Mesendoderm (in vitro differentiated cells): ENCODE results near the gene ARHGAP5.
A peak's percentile ranks its signal among the peaks of the same experiment; 100 is the strongest.

ENCODE experiments used
- DNase-seq: peaks from one replicate; pipeline ENCODE4 v3.0.0; 2013
- H2AK5ac ChIP-seq: 2 replicates; pipeline ENCODE4 v1.6.1; 2013; ENCODE audit warnings: low read length, inconsistent platforms
- H2BK120ac ChIP-seq: 2 replicates; pipeline ENCODE4 v1.6.1; 2013; ENCODE audit warnings: low read depth, mild to moderate bottlenecking, low read length, moderate library complexity, mixed read lengths
- H2BK15ac ChIP-seq: replicated peaks from 2 replicates; pipeline ENCODE4 v1.6.1; 2013; ENCODE audit warnings: low read depth, mild to moderate bottlenecking, moderate library complexity
- H2BK5ac ChIP-seq: 2 replicates; pipeline ENCODE4 v1.6.1; 2013; ENCODE audit warnings: low read length, inconsistent platforms
- H3K18ac ChIP-seq: 2 replicates; pipeline ENCODE4 v1.6.1; 2013; ENCODE audit warnings: mild to moderate bottlenecking, low read length, mixed read lengths
- H3K23ac ChIP-seq: one replicate; pipeline ENCODE4 v1.6.1; 2013; ENCODE audit warnings: low read length
- H3K27ac ChIP-seq: 2 replicates; pipeline ENCODE4 v1.5.1; 2013; ENCODE audit warnings: low read depth, mild to moderate bottlenecking, inconsistent platforms, low read length, moderate library complexity
- H3K27me3 ChIP-seq: 2 replicates; pipeline ENCODE4 v1.6.1; 2013; ENCODE audit warnings: low read length, control low read depth, mild to moderate bottlenecking, inconsistent platforms; ENCODE audit not compliant: insufficient read depth, poor library complexity
- H3K36me3 ChIP-seq: 2 replicates; pipeline ENCODE4 v1.6.1; 2013; ENCODE audit warnings: low read length, inconsistent platforms; ENCODE audit not compliant: control insufficient read depth, insufficient read depth
- H3K4ac ChIP-seq: one replicate; pipeline ENCODE4 v1.6.1; 2013; ENCODE audit warnings: low read depth, mild to moderate bottlenecking, low read length, moderate library complexity
- H3K4me1 ChIP-seq: 2 replicates; pipeline ENCODE4 v1.6.1; 2013; ENCODE audit warnings: low read depth, low read length, inconsistent platforms; ENCODE audit not compliant: control insufficient read depth
- H3K4me2 ChIP-seq: 2 replicates; pipeline ENCODE4 v1.6.1; 2013; ENCODE audit warnings: low read length
- H3K4me3 ChIP-seq: 2 replicates; pipeline ENCODE4 v1.5.1; 2013; ENCODE audit warnings: mild to moderate bottlenecking, low read length
- H3K56ac ChIP-seq: one replicate; pipeline ENCODE4 v1.6.1; 2013; ENCODE audit warnings: low read length
- H3K79me1 ChIP-seq: 2 replicates; pipeline ENCODE4 v1.6.1; 2013; ENCODE audit warnings: low read length, inconsistent platforms
- H3K79me2 ChIP-seq: 2 replicates; pipeline ENCODE4 v1.6.1; 2013; ENCODE audit warnings: mild to moderate bottlenecking, low read length; ENCODE audit not compliant: control insufficient read depth, insufficient read depth
- H3K9ac ChIP-seq: 2 replicates; pipeline ENCODE4 v1.6.1; 2013; ENCODE audit warnings: low read length, inconsistent platforms
- H4K5ac ChIP-seq: one replicate; pipeline ENCODE4 v1.6.1; 2013; ENCODE audit warnings: low read length
- H4K8ac ChIP-seq: one replicate; pipeline ENCODE4 v1.6.1; 2013; ENCODE audit warnings: low read depth, mild to moderate bottlenecking, control low read depth, low read length, moderate library complexity
- WGBS: extraction: QIAGEN DNeasy Blood & Tissue Kit; methylation state at CpG from one replicate; pipeline ENCODE4 v1.1.7; 2013; ENCODE audit warnings: low lambda C conversion rate, missing lambda C conversion rate; ENCODE audit not compliant: insufficient coverage; ENCODE audit errors: extremely low coverage; 5-methylcytosine and 5-hydroxymethylcytosine counted together

ARHGAP5 gene

DNA sequence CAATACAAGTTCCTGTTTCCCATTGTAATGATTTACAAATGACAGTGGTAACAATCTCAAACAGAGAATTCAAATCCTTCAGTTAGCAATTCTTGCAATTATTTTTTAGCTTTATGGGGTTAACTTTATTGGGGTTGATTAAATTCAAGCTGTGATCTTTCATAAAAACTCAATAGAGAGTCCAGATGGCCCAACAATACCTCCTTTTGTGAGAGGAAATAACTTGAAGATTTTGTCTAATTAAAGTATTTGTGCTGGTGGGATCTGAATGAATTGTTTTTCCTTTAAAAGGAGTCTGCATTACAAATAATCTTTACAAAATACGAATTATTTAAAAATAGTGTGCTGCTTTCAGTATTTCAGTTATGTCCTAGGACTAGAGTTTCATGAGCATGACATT lies 4.4 kb upstream of the ARHGAP5 start:
- H3K27me3 ChIP-seq = no peaks in the 10 kb centered on the region
- no peak overlapping the region for H2BK120ac ChIP-seq
- H3K4me1 ChIP-seq = peaks cover 1% of the 10 kb centered on the region
- H3K79me2 ChIP-seq = peaks cover 1% of the 10 kb centered on the region
- no peak for DNase-seq
- H2BK15ac ChIP-seq = no peak overlapping the region
- no CpG with 5 or more reads among the region's 1 CpG for WGBS
- H3K27ac ChIP-seq = no peak overlapping the region
- H4K5ac ChIP-seq = no peak overlapping the region
- H3K36me3 ChIP-seq = no peaks in the 10 kb centered on the region
- H3K4me3 ChIP-seq = no peak overlapping the region
- H2AK5ac ChIP-seq = no peak overlapping the region
- no peak overlapping the region for H3K4ac ChIP-seq
- H3K79me1 ChIP-seq = no peaks in the 10 kb centered on the region
- no peak overlapping the region for H3K9ac ChIP-seq
- H3K18ac ChIP-seq = no peak overlapping the region
- no peak overlapping the region for H3K56ac ChIP-seq
- no peak overlapping the region for H2BK5ac ChIP-seq
- no peak overlapping the region for H3K4me2 ChIP-seq
- no peak overlapping the region for H4K8ac ChIP-seq
- H3K23ac ChIP-seq = no peak overlapping the region

DNA sequence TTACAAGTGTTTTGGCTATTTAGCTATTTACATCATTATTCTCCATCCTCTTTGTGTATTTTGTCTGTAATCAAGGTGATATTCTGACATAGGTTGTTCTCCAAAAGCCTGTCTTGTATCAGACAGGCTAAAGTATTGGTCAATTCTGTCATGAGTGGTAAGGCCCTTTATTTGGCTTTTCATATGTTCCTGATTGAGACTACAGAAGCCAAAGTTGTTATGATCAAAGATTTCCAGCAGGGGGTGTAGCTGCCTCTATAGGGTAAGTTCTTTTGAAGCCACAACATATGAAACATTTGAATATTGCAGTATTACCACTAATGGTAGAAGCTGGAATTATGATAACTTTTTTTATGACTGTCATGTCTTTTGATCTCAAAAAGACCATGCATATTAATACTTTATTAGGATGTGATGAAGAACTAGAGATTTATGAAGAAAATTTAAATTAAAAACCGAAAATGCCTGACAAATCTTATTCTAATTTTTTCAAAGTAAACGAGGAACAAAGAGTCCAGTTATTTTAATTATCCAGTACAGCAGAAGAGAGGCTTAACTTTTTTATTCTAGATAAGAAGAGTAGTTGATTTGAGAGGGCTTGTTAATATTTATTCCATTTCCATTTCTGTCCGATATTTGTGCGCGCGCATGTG lies 3.4 kb upstream of the ARHGAP5 start:
- Histone ChIP-seq H3K27me3 (no peaks in the 10 kb centered on the region), H3K56ac (no peak overlapping the region), H2BK15ac (no peak overlapping the region), H3K4me3 (no peak overlapping the region), H3K79me2 (peaks cover 9% of the 10 kb centered on the region), H3K4me2 (no peak overlapping the region), H3K18ac (no peak overlapping the region), H3K23ac (no peak overlapping the region), H3K9ac (no peak overlapping the region), H3K36me3 (no peaks in the 10 kb centered on the region), H2BK120ac (no peak overlapping the region), H2AK5ac (no peak overlapping the region), H3K27ac (no peak overlapping the region), H3K4ac (no peak overlapping the region), H4K5ac (no peak overlapping the region), H3K79me1 (peaks cover 3% of the 10 kb centered on the region), H4K8ac (no peak overlapping the region), H2BK5ac (no peak overlapping the region), H3K4me1 (peaks cover 1% of the 10 kb centered on the region)
- peak; percentile 79 for DNase-seq
- WGBS = no CpG with 5 or more reads among the region's 6 CpGs

DNA sequence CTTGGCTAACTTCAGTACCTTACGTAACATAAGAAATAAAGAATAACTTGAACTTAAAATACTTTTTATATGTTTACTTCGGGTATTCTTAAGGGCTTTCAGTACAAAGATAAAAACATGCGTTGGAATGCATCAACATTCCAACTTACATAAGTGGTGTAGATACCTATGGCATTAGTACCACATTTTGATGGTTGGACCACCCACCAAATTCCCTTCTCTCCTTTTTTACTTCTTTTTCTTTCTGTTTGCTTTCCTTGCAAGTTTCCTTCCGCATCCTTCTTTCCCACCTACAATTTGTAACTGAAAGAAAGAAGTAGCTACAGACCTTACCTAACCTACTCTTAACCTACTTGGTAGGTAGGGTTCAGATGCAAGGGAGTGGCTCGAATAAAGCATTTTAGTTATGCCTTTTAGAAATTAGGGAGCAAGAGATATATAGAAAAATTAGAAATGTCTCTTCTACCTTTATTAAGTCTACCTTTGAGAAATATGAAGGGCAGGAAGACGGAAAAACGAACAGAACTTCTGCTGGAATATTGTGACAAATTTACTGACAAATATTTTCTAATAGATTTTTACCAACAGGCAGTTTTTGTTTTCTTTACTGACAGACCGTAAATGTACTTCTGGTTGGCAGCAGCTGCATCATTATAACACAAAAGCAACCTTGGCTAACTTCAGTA lies 2.1 kb upstream of the ARHGAP5 start:
- H3K79me1 ChIP-seq = peaks cover 3% of the 10 kb centered on the region
- H4K5ac ChIP-seq = no peak overlapping the region
- peaks cover 15% of the 10 kb centered on the region for H3K79me2 ChIP-seq
- no peak overlapping the region for H3K27ac ChIP-seq
- no peaks in the 10 kb centered on the region for H3K36me3 ChIP-seq
- H3K18ac ChIP-seq = no peak overlapping the region
- H2BK120ac ChIP-seq = no peak overlapping the region
- no peak overlapping the region for H3K4me3 ChIP-seq
- no peaks in the 10 kb centered on the region for H3K27me3 ChIP-seq
- no peak overlapping the region for H2BK5ac ChIP-seq
- H3K56ac ChIP-seq = no peak overlapping the region
- no peak overlapping the region for H3K4me2 ChIP-seq
- H3K9ac ChIP-seq = no peak overlapping the region
- no peak overlapping the region for H3K23ac ChIP-seq
- peaks cover 1% of the 10 kb centered on the region for H3K4me1 ChIP-seq
- WGBS = no CpG with 5 or more reads among the region's 8 CpGs
- H2AK5ac ChIP-seq = no peak overlapping the region
- H3K4ac ChIP-seq = no peak overlapping the region
- DNase-seq = no peak
- no peak overlapping the region for H2BK15ac ChIP-seq
- H4K8ac ChIP-seq = no peak overlapping the region

DNA sequence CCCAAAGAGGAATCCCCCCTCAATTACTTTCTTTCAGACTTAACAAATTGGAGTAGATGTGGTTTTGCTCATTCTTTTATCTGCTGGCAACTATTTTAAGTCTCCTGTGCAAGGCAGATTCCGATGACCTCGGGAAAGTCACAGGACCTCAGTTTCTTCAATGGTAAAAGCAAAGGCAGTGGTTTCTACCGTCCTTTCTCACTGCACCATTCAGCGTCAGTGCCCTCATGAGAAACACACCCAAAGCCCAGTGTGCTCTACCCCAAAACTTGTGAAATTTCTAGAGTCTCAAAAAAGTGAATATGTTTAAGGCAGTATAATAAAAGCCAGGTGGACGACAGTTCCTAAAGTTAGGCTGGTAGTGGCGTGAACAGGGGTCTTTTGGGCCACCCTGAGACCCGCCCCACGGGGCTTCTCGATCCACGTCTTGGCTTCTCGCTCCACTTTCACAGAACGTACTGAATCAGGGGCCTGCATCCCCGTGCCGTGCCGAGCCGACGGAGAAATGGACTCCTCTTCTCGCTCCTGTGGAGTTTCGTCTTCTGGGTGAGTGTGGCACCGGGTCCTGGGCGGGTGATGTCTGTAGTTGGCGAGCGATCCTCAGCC lies 1.3 kb upstream of the ARHGAP5 start:
- peak; percentile 29 for DNase-seq
- H3K79me1 ChIP-seq = peaks cover 3% of the 10 kb centered on the region
- H4K5ac ChIP-seq = no peak overlapping the region
- H3K4me3 ChIP-seq = peak overlapping the region; percentile 66
- WGBS = no CpG with 5 or more reads among the region's 23 CpGs
- H2BK15ac ChIP-seq = no peak overlapping the region
- H3K4me2 ChIP-seq = peak overlapping the region; percentile 55
- no peaks in the 10 kb centered on the region for H3K27me3 ChIP-seq
- H3K4me1 ChIP-seq = peaks cover 1% of the 10 kb centered on the region
- H3K79me2 ChIP-seq = peaks cover 18% of the 10 kb centered on the region
- H2BK5ac ChIP-seq = peak overlapping the region; percentile 7
- peak overlapping the region; percentile 78 for H2BK120ac ChIP-seq
- H3K36me3 ChIP-seq = no peaks in the 10 kb centered on the region
- no peak overlapping the region for H2AK5ac ChIP-seq
- H3K27ac ChIP-seq = peak overlapping the region; percentile 80
- H4K8ac ChIP-seq = no peak overlapping the region
- H3K4ac ChIP-seq = no peak overlapping the region
- peak overlapping the region; percentile 74 for H3K9ac ChIP-seq
- H3K23ac ChIP-seq = peak overlapping the region; percentile 20
- H3K56ac ChIP-seq = peak overlapping the region; percentile 85
- peak overlapping the region; percentile 24 for H3K18ac ChIP-seq

DNA sequence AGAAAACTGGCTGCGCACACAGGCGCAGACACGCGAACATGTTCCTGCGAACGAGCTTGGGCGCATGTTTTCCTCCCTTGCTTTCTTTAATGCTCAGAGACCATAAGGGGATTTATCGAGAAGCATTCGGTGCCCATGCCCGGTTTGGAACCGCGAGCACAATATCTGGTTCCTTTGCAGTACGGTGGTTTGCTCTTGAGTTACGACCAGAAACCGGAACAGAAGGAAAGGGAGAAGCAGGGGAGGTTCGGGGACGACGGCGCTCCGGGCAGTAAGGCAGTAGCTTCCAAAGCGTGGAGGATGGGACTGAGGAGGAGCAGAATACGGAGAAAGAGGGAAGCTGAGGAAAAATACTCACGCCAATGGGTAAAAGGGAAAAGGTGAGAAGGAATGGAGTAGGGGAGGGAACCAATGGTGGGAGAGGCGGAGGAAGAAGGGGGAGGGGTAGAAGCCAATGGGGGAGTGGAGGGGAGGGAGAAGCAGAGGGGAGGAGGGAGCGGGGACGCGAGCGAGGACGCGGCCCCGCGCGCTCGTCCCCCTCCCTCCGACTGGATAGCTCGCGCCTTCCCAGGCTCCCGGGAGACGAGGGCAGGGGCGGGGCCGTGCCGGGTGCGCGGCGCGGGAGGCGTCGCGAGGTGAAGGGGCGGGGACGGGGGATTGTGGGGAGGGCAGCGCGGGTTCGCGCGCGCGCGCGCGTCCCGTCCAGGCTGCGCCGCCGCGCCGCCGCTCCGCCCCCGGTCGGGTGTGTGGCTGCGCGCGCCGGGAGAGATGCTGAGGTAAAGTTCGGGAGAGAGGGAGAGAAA lies 625 bp upstream of the ARHGAP5 start:
- Histone ChIP-seq H3K36me3 (no peaks in the 10 kb centered on the region), H4K5ac (no peak overlapping the region), H3K4me3 (peak overlapping the region; percentile 66), H3K18ac (peak overlapping the region; percentile 98), H3K79me2 (peaks cover 19% of the 10 kb centered on the region), H3K9ac (peak overlapping the region; percentile 74), H2AK5ac (no peak overlapping the region), H2BK5ac (peak overlapping the region; percentile 7), H2BK120ac (no peak overlapping the region), H3K4me2 (peak overlapping the region; percentile 55), H3K79me1 (peaks cover 3% of the 10 kb centered on the region), H3K23ac (peak overlapping the region; percentile 20), H4K8ac (no peak overlapping the region), H3K27me3 (no peaks in the 10 kb centered on the region), H3K4ac (no peak overlapping the region), H2BK15ac (no peak overlapping the region), H3K27ac (peak overlapping the region; percentile 99), H3K56ac (peak overlapping the region; percentile 95), H3K4me1 (peaks cover 1% of the 10 kb centered on the region)
- DNase-seq = peak; percentile 98
- no CpG with 5 or more reads among the region's 76 CpGs for WGBS
